HG02798 (cell line): Measurements from ENCODE around the gene MME.
A peak's percentile ranks its signal among the peaks of the same experiment; 100 is the strongest.
"Not testable (repeated sequence)": the region's sequence is repeated elsewhere in the genome, so short reads cannot be mapped to it uniquely, and the experiment has no call there.

Experiments
- ATAC-seq: cut with Tn5 transposase; IDR thresholded peaks from one replicate; pipeline ENCODE4 v1.9.1; 2021; ENCODE audit warnings: mild to moderate bottlenecking; ENCODE audit not compliant: unreplicated experiment, poor library complexity

MME gene

DNA sequence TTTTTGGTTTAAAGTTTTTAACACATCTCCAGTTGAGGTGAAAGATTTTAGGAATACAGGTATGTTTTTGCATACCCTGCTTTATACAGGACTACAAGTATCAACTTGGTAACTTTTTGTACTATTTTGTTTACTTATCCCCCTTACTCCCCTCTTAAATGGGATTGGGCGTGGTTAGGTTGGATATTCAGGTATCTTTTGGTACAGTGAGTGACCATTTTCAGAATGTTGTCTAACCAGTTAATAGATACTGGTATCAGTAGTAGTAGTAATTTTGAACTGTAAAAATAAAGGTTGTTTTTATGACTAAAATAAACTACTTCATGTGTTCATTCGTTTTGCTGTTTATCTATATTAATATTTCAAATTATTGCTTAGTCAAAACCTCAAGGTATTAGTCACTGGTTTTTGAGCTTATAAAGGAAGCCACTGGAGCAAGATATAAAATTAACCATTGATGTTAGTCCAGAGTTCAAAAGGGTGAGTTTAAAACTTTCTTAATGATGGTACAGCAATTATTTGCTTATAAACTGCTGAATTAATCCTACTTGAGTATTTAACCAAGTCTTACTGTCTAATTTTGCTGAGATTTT lies 3.3 kb downstream of the MME start:
- no peak for ATAC-seq

DNA sequence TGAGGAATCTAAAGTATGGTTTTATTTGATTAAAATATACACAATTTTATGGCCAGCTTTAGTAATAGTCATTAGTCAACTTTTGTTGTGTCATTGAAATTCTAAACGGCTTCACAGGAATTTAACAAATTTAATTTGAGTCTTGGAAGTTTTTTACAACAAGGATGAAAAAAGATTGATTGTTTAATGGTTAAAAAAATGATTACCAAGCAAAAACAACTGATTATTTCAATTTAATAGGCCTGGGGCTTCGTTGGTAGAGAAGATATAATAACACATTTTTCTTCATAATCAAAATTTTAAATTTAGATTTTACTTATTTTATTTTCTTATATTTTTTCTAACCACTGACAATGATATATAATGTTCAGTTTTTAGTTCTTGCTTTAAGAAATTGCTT lies 4.4 kb downstream of the MME start:
- ATAC-seq, result no peak

DNA sequence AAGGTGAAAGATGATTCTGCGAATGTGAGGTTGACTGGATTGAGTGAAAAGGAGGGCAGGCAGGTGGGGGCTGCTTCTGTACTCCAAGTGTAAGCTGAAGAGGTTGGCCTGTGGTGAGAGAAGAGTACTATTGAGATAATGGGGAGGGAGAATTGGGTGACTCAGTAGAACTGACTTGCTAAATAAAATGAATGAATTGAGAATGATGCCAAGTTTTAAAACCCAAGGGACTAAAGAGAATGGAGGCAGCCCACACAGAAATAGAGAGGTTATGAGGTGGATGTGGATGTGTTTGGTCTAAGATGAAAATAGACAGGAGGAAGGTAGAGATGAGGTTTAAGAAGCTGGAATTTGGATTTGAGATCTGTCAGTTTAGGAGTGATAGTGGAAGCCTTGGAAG lies 5.9 kb downstream of the MME start:
- no peak for ATAC-seq

DNA sequence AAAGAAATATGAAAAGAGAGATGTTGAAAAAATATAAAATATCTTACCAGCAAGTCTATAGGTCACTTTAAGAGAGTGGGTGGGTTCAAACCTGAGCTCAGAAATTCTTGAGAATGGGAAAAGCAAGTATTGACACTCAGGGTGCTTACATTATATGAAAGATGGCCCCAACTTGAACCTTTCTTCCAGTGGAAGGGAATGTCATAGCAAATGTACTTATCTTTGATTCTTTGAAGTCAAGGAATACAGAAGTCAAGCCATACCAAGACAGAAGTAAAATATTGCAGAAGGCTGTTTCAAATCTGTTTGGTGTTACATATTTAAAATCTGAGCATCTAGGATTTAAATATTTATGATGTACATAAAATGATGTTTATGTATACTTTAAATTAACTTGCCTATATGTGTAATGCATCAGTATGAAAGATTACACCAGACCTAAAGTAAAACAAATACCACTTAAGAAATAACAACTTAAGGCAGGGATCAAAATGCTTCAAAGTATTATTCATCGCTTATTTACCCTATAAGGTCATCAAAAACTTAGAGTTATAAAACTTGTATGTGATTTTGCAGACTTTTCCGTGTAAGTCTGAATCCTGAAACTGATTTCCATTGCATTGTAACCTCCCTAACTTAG lies 8.7 kb downstream of the MME start:
- no peak for ATAC-seq

DNA sequence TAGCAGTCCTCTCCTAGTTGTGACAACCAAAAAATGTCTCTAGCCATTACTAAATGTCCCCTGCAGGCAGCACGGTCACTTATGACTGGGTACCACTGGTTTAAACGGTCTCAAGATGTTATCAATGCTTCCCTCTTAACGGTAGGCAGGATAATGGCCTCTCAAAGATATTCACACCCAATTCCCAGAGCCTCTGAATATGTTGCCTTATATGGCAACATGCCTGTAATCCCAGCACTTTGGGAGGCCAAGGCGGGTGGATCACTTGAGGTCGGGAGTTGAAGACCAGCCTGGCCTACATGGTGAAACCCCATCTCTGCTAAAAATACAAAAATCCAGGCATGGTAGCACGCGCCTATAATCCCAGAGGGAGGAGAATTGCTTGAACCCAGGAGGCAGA lies 9.4 kb downstream of the MME start:
- ATAC-seq, result no peak

DNA sequence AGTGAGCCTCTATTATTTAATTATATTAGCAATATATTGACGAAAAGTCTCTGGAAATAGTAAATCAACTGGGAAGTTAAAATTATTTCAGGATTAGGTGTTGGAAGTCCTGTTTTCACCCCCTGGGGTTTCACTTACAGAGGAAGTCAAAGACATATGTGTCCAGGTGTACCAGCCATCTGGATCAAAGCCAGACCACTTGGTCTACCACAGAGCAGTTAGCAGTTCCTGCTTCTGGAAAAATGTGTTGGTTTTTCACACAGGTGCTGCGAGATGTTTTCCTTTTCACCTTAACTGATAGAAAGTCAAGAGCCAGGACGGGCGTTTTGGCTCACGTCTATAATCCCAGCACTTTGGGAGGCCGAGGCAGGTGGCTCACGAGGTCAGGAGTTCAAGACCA lies 13.1 kb downstream of the MME start:
- no peak for ATAC-seq

DNA sequence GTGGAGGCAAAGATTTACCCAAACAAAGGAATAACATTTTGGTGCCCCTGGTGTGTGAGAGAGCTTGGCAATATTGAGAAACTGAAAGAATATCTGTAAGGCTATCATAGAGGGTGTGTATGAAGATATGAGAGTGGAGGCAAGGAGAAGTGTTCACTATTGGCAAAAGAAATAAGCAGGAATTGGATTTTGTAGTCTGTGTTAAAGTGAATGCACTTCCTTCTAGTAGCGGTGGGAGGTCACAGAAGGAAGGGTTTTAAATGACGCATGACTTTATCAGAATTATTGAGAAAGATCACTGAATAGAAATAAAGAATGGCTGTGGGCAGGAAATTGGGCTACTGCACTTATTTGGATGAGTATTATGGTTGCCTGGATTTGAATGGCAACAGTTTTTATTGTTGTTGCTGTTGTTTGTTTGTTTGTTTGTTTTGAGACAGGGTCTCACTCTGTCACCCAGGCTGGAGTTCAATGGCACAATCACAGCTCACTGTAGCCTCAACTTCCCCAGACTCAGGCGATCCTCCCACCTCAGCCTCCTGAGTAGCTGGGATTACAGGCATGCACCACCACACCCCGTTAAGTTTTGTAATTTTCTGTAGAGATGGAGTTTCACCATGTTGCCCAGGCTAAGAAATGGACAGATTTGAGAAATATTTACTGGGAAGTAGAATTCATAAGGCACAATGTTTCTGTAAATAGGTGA lies 16.3 kb downstream of the MME start:
- ATAC-seq, result no peak

DNA sequence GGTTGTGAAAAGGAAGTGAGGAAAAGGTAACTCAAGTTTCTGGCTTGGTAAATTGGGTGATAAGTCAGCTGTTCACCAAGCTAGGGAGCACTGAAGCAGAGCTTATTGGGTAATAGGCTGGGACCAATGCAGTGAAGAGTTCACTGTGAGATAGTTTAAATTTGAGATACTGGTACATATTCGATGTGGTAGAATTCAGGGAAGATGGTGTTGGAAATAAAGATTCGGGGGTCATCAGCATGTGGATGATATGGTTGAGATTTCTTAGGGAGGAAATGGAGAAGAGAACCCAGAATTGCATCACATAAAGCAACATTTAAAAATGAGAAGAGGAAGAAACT lies 16.9 kb downstream of the MME start:
- no peak for ATAC-seq

DNA sequence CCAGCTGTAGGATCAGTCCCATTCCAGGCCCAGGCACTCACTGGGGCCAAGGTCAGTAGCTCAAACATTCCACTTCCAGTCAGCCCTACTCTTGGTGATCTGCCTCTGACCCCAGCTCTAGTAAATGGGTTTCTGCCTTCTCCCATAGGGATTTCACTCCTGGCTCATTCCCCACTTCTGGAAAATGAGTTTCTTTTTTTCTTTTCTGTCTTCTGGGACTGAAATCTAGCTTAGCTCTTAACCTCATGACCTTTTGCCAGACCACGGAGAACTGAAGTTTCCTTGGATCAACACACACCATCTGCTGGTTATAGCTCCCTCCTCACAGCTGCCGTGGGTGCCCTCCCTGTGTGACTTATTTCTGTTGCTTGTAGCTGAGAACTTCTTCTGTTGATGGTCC lies 21.3 kb downstream of the MME start:
- ATAC-seq, result no peak

DNA sequence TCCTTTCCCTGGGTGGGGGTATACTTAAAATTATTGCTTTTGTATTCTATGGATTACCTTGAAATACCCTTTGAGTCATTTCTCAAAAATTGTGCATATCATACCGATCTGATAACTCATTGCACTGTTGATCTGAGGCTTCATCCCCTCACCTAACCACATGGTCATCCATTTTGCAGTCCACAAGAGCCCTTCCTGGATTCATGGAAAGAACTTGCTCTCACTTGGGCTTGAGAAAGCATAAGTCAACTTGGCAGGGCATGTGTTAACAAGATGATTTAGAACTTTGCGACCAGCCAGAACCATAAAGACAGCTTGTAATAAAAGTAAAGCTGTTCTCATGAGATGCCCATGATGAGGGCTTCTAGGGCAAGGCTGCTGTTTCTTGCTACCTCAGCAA lies 22.2 kb downstream of the MME start:
- ATAC-seq, result no peak

DNA sequence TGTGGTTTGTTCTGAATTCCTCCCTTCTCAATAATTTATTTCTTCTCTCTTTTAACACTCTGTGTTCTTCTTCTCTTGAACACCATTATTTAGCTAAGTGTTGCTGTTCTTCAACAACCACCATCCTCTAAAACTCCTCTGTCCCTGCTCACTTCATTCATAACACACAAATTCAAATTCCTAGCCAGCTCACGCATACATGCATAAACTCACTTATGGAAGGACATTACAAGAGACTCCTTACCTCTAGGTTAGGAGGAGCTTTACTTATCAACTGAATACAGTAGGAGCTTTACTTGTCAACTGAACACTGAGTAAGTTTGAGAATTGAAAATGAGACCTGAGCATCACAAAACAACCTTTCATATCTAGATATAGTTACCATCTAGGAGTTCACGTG lies 23.6 kb downstream of the MME start:
- no peak for ATAC-seq

DNA sequence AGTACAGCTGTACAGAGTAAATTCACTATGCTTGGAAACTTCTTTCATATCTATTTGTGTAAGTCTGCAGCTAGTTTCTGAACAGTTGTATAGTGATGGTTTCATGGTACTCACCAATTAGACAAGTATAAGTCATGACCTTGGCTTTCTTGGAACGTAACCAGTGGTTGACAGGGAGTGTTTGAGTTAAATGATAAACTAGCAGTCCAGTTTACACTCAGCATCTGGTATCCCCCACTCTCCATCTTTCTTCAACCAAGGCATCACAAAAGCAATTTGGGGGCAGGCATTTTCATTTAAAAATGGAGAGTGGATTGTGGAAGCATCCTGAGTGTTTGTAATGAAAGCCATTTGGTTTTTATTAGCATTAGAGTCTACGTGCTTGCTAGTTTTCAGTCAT lies 26.0 kb downstream of the MME start:
- ATAC-seq, result no peak

DNA sequence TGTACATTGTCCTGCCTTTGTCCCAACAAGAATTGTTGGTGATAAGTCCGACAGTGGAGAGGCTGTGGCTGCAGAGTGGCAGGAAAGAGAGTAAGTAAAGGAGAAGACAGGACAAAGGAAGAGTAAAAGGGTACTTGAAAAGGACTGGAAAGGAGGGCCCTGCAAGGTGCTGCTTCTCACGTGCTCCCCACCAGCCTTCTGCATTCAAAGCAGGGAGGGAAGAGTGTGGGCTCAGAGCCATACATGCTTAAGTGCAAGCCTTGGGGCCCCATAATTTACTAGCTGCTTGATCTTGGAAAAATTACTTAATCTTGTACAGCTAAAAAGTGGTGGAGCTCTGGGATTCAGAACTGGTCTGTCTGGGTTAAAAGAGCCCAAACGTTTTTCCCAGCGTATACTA lies 29.9 kb downstream of the MME start:
- no peak for ATAC-seq

DNA sequence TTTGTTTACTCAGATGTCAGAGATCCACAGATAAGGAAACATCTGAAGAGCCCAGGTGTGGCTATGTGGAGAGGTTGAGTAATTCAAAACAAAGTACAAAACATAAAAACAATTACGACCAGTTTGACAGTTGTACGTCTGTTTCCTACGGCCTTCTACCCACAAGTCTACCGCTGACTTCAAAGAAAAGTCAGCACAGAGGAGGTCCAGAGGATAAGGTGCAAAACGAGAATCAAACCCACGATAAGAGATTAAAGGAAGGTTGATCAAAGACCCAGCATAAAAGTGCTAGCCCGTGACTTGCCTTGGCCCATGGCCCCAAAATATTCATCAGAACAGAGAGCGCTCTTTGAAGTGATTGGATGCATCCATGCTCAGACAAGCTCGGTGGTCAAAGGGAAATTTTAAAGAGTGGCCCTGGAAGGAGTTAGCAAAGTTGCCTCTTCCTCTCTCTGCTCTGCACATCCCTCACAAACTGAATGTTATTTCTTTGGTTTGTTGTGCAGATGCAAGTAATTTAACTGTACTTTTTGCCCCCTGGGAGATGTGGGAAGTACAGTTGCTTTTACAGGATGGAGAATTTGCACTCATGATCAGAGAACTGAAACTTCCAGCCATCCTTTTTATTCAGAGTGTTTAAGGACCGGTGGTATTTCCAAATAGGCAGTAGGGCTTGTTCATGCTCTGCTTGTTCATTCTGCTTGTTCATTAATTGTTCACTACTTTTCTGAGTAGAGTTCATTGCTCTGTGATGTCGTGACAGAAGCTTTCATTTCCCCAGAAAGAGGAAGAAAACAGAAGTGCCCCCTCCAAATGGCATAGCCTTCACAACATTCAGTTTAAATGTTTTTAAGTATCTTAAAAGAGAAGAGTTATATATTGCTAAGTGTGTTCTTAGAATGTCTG lies 31.1 kb downstream of the MME start:
- ATAC-seq, result no peak

DNA sequence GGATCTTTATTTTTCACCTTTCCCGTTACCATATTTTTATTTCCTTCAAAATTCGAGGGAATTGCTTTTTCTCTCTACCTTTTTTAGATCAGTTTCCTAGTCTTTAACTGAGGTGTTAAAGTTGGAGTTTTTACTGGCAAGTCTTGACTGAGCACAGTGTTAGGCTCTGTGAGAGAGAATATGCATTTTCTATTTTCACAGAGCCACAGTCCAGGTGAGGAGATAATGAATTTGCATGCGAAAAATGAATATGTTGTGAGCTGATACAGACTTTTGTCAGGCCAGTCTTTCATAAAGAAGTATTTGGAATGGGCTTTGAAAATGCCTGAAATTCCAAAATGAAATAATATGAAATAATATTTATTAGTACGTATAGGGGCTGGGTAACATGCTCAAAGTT lies 31.9 kb downstream of the MME start:
- ATAC-seq, result no peak

DNA sequence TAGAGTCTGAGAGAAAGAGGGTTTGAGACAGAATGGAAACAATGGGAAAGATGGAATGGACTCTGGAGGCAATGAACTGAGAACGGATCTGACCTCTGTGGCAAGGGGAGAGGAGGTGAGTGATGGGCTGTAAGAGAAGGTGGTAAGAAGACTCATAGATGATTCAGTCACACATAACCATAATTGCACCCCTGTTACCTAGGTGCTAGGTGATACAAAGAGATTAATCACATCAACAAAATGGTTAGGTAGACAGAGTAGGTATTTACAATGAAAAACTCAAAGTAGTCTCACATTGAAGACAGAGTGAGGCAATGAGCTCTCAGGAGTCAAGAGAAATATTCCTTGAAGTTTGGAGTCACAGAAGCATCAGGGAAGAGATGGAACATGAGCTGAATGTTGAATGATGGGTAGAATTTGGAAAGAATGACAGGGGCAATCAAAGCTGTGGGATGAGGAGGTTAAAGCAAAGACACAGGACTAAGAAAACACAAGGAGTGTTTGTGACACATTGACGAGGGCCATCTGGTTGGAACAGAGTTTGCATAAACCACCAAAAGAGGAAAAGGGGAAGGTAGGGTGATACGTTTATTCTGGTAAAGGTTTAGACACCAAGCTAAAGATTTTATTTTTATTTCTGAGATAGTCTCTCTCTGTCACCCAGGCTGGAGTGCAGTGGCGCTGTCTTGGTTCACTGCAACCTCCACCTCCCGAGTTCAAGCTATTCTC lies 32.7 kb downstream of the MME start:
- ATAC-seq, result no peak

DNA sequence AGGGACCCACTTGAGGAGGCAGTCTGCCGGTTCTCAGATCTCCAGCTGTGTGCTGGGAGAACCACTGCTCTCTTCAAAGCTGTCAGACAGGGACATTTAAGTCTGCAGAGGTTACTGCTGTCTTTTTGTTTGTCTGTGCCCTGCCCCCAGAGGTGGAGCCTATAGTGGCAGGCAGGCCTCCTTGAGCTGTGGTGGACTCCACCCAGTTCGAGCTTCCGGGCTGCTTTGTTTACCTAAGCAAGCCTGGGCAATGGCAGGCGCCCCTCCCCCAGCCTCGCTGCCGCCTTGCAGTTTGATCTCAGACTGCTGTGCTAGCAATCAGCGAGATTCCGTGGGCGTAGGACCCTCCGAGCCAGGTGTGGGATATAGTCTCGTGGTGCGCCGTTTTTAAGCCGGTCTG lies 44.6 kb downstream of the MME start:
- ATAC-seq, result not testable (repeated sequence)

DNA sequence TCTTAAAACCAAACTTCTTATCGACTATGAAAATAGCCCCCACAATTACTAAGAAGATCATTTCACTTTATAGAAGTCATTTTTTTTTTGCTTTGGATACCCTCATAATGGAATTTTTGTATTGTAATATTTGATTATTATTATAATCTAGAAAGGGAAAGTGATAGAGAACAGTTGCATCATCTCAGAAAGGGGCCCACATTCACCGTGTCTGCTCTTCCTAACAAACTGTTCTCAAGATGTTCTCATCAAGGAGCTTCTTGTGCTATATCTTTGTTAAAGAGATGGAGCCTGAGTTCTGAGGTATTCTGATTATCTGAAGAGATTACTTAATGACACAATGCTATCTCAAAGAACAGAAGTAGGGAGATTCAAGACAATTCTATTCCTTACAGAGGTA lies 49.3 kb downstream of the MME start:
- ATAC-seq, result no peak

DNA sequence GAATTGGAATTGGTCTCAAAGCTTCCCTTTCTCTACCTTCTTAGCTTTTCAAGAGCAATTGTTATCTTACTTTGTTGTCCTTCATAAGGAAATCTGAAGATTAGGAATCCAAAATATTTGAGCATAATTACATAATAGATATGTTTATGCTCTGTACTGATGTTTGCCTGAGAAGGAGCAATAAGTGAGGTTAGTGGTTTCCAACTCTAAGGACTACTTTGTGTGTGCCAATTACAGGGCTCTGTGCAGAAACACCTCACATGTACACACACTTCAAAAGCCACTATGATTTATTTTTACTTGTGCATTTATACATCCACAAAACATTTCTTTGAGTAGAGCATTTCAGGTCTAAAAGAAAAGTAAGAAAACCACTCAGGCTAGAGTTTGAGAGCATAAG lies 49.9 kb downstream of the MME start:
- no peak for ATAC-seq

DNA sequence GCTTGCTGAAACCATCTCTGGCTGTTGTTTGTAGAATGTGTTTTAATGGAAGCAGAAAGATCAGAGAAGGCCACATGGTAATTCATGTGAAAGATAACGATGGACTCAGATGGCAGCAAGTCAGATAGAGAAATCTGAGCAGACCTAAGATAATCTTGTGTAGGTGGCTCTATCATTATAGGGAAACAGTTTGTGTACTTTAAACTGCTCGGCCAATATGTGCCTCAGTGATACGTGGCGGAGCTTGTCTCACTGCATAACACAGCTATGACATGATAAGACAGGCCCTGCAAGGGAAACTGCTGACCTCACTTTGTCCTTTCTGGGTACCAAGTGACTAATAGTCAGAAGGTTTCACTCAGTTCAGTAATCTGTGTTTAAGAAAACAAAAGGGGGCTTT lies 51.0 kb downstream of the MME start:
- peak; percentile 85 for ATAC-seq
